ENCODE results near the gene FLOT2. TPM values are rescaled to one million over a fixed set of nuclear protein-coding genes. Genes with fewer than 3 reads are reported as not detected.
"Not testable (repeated sequence)": the region's sequence is repeated elsewhere in the genome, so short reads cannot be mapped to it uniquely, and the experiment has no call there.

Gene FLOT2
- total RNA-seq, 4 donors from 2014 or later = 31.3 to 117 (median 37.4) TPM

DNA sequence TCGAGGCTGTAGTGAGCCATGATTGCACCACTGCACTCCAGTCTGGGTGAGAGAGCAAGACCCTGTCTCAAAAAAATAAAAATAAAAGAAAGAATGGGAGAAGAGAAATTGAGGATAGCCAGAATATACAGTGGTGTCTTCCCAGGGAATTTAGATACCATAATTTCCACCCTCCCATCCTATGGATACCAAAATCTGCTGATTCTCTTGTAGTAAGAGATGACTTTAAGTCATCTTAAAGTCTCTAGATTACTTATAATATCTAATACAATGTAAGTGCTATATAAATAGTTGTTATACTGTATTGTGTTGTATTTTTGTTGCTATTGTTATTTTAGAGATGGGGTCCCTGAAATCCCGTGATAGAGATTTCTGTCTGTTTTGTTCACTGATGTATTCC lies 44.2 kb downstream of the FLOT2 start:
- no peaks in the 10 kb centered on the region for H3K4me1 ChIP-seq
- H3K4me3 ChIP-seq = no peak overlapping the region
- no peaks in the 10 kb centered on the region for H3K27me3 ChIP-seq
- no peak overlapping the region for H3K27ac ChIP-seq
- no peaks in the 10 kb centered on the region for H3K9me3 ChIP-seq
- no peaks in the 10 kb centered on the region for H3K36me3 ChIP-seq
- intact Hi-C loops (cut with DNase I; ENCODE audit: low total_unique reads) = loop anchor here (10.0 kb wide), 1 partner anchor 88 kb away; no protein-coding TSS in a partner anchor
- DNase-seq = no peak
- no peak for TF ChIP-seq POLR2A (IDR thresholded peaks at IDR 0.05)
- TF ChIP-seq, protein P1, sequence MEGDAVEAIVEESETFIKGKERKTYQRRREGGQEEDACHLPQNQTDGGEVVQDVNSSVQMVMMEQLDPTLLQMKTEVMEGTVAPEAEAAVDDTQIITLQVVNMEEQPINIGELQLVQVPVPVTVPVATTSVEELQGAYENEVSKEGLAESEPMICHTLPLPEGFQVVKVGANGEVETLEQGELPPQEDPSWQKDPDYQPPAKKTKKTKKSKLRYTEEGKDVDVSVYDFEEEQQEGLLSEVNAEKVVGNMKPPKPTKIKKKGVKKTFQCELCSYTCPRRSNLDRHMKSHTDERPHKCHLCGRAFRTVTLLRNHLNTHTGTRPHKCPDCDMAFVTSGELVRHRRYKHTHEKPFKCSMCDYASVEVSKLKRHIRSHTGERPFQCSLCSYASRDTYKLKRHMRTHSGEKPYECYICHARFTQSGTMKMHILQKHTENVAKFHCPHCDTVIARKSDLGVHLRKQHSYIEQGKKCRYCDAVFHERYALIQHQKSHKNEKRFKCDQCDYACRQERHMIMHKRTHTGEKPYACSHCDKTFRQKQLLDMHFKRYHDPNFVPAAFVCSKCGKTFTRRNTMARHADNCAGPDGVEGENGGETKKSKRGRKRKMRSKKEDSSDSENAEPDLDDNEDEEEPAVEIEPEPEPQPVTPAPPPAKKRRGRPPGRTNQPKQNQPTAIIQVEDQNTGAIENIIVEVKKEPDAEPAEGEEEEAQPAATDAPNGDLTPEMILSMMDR (IDR thresholded peaks at IDR 0.05) = no peak

DNA sequence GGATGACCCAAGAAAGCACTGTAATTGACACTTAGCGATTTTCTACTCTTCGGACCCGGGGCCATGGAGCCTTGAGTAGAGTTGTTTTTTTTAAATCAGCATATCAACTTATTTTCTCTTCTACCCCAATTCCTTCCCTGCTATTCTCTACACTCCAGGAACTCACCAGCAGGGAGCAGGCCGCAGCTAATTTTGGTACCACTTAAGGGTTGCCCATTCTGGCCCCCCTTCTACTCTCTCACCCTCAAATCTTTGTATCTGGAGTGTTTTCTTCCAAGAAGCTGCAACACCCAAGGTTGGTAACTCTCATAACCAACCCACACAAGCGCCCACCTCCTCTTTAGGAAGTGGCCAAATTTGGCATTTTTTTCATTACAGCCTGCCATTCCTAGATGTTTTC lies 48.3 kb downstream of the FLOT2 start:
- Histone ChIP-seq H3K27me3 (no peaks in the 10 kb centered on the region), H3K9me3 (no peaks in the 10 kb centered on the region), H3K27ac (no peak overlapping the region), H3K36me3 (no peaks in the 10 kb centered on the region), H3K4me1 (no peaks in the 10 kb centered on the region), H3K4me3 (no peak overlapping the region)
- TF ChIP-seq POLR2A (IDR thresholded peaks at IDR 0.05) = no peak
- TF ChIP-seq, protein P1 (IDR thresholded peaks at IDR 0.05) = no peak
- no peak for DNase-seq
- intact Hi-C loops (cut with DNase I; ENCODE audit: low total_unique reads) = no loop called here

DNA sequence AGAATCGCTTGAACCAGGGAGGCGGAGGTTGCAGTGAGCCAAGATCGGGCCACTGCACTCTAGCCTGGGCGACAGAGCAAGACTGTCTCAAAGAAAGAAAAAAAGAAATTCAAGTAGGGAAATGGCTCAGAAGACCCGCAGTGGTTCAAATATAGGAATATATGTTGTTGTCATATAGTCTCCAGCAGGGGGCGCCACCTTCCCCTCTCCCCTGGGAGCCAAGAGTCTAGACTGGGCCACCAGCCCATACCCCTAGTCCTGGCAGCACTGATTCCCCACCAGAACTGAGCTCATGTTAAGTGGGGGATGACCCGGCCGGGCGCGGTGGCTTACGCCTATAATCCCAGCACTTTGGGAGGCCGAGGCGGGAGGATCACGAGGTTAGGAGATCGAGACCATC lies 48.9 kb downstream of the FLOT2 start:
- intact Hi-C loops (cut with DNase I; ENCODE audit: low total_unique reads); H3K27ac ChIP-seq; H3K4me3 ChIP-seq; H3K4me1 ChIP-seq; H3K9me3 ChIP-seq; H3K36me3 ChIP-seq; DNase-seq; H3K27me3 ChIP-seq: not testable (repeated sequence)
- TF ChIP-seq, protein P1 (IDR thresholded peaks at IDR 0.05) = peak in 1 of 4 experiments; percentile 8

DNA sequence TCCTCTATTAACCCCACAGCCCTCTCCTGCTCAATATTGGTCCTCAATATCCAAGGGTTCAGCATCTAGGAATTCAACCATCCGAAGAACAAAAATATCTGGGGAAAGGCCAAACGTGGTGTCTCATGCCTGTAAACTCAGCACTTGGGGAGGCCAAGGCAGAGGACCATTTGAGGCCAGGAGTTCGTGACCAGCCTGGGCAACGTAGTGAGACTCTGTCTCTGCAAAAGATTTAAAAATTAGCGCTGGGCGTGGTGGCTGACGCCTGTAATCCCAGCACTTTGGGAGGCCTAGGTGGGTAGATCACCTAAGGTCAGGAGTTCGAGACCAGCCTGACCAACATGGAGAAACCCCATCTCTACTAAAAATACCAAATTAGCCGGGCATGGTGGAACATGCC lies 50.8 kb downstream of the FLOT2 start:
- intact Hi-C loops (cut with DNase I; ENCODE audit: low total_unique reads) = not testable (repeated sequence)

DNA sequence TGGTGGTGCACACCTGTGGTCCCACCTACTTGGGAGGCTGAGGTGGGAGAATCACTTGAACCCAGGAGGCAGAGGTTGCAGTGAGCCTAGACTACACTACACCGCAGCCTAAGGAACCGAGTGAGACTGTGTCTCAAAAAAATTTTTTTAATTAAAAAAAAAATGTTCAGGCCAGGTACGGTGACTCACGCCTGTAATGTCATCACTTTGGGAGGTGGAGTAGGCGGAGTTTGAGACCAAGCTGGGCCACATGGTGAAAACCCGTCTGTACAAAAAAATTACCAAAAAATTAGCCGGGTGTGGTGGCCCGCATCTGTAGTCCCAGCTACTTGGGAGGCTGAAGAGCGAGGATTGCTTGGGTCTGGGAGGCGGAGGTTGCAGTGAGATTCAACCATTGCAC lies 51.3 kb downstream of the FLOT2 start:
- H3K9me3 ChIP-seq = no peaks in the 10 kb centered on the region
- intact Hi-C loops (cut with DNase I; ENCODE audit: low total_unique reads) = no loop called here
- no peak overlapping the region for H3K4me3 ChIP-seq
- no peaks in the 10 kb centered on the region for H3K36me3 ChIP-seq
- TF ChIP-seq, protein P1 (IDR thresholded peaks at IDR 0.05) = no peak
- no peak for TF ChIP-seq POLR2A (IDR thresholded peaks at IDR 0.05)
- peaks cover 0 to 5% of the 10 kb centered on the region in 2 donors for H3K4me1 ChIP-seq
- no peak overlapping the region for H3K27ac ChIP-seq
- DNase-seq = no peak
- H3K27me3 ChIP-seq = no peaks in the 10 kb centered on the region

More for the DNA sequence above, 50.8 kb downstream of the FLOT2 start:
- not testable (repeated sequence) for H3K27me3 ChIP-seq, DNase-seq, H3K36me3 ChIP-seq, H3K4me3 ChIP-seq, H3K27ac ChIP-seq, H3K9me3 ChIP-seq, H3K4me1 ChIP-seq

DNA sequence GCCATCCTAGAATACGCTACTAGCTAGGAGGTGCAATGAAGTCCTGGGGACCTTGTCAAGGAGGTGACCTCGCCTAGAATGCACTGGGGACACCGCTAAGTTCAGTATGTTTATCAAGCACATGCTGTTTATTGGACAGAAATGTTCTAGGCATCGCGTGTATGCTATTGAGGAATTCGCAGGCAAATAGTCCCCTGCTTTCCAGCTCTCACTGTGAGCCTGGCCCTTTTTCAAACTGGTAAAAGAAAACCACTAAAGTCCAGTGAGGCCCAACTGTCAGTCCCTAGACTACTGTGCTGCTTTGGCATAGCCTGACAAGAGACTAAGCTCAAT lies 53.8 kb downstream of the FLOT2 start:
- Histone ChIP-seq H3K9me3 (no peaks in the 10 kb centered on the region), H3K4me3 (no peak overlapping the region), H3K36me3 (no peaks in the 10 kb centered on the region), H3K27ac (no peak overlapping the region), H3K4me1 (peaks cover 0 to 5% of the 10 kb centered on the region in 2 donors), H3K27me3 (no peaks in the 10 kb centered on the region)
- TF ChIP-seq POLR2A (IDR thresholded peaks at IDR 0.05) = no peak
- TF ChIP-seq, protein P1 (IDR thresholded peaks at IDR 0.05) = no peak
- intact Hi-C loops (cut with DNase I; ENCODE audit: low total_unique reads) = no loop called here
- DNase-seq = no peak

All from uterus (tissue), 4 donors.